ENCODE data around the gene SLC3A2.
"Not testable (repeated sequence)": the region's sequence is repeated elsewhere in the genome, so short reads cannot be mapped to it uniquely, and the experiment has no call there.

Gene SLC3A2

DNA sequence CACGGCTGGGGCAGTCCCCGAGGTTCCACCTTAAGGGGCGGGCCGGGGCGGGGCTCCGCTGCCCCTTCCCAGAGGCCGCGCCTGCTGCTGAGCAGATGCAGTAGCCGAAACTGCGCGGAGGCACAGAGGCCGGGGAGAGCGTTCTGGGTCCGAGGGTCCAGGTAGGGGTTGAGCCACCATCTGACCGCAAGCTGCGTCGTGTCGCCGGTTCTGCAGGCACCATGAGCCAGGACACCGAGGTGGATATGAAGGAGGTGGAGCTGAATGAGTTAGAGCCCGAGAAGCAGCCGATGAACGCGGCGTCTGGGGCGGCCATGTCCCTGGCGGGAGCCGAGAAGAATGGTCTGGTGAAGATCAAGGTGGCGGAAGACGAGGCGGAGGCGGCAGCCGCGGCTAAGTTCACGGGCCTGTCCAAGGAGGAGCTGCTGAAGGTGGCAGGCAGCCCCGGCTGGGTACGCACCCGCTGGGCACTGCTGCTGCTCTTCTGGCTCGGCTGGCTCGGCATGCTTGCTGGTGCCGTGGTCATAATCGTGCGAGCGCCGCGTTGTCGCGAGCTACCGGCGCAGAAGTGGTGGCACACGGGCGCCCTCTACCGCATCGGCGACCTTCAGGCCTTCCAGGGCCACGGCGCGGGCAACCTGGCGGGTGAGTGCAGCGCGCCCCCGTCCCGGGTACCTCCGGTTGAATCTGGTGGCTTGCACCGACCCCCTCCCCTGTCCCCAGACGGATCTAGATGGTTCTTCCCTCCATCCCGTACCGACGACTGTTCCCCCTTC lies at the start of gene SLC3A2:
Gene SLC3A2, plus strand, starts transcription at position 94 of the 776 bp plus-strand sequence. Its CDS starts 128 bp downstream, at position 222.
- Histone ChIP-seq H3K4me3 (ENCODE audit: low read depth, low read length) (peak within 1 kb of the TSS; percentile 98), H3K9ac (ENCODE audit: low read depth, low read length) (peak within 1 kb of the TSS; percentile 98), H3K4me1 (ENCODE audit: control insufficient read depth, insufficient read depth, low read length) (peaks cover 19% of the 10 kb centered on the region), H3K9me3 (ENCODE audit: control insufficient read depth, insufficient read depth, low read length) (no peaks in the 10 kb centered on the region), H3K36me3 (ENCODE audit: control insufficient read depth, insufficient read depth, low read length) (peaks cover 66% of the 10 kb centered on the region), H3K27me3 (ENCODE audit: control insufficient read depth, insufficient read depth, low read length) (no peaks in the 10 kb centered on the region)

- peak overlapping the region; percentile 92 for H3K4me3 ChIP-seq (ENCODE audit: low read depth, low read length)
- peaks cover 6% of the 10 kb centered on the region for H3K4me1 ChIP-seq (ENCODE audit: control insufficient read depth, insufficient read depth, low read length)
- H3K27me3 ChIP-seq (ENCODE audit: control insufficient read depth, insufficient read depth, low read length), result no peaks in the 10 kb centered on the region
- peak overlapping the region; percentile 87 for H3K9ac ChIP-seq (ENCODE audit: low read depth, low read length)
- H3K36me3 ChIP-seq (ENCODE audit: control insufficient read depth, insufficient read depth, low read length), result peaks cover 24% of the 10 kb centered on the region
- no peaks in the 10 kb centered on the region for H3K9me3 ChIP-seq (ENCODE audit: control insufficient read depth, insufficient read depth, low read length)
Measured at GRCh38 chr11:62830904-62831519, 49.7 kb upstream of the SLC3A2 start.

DNA sequence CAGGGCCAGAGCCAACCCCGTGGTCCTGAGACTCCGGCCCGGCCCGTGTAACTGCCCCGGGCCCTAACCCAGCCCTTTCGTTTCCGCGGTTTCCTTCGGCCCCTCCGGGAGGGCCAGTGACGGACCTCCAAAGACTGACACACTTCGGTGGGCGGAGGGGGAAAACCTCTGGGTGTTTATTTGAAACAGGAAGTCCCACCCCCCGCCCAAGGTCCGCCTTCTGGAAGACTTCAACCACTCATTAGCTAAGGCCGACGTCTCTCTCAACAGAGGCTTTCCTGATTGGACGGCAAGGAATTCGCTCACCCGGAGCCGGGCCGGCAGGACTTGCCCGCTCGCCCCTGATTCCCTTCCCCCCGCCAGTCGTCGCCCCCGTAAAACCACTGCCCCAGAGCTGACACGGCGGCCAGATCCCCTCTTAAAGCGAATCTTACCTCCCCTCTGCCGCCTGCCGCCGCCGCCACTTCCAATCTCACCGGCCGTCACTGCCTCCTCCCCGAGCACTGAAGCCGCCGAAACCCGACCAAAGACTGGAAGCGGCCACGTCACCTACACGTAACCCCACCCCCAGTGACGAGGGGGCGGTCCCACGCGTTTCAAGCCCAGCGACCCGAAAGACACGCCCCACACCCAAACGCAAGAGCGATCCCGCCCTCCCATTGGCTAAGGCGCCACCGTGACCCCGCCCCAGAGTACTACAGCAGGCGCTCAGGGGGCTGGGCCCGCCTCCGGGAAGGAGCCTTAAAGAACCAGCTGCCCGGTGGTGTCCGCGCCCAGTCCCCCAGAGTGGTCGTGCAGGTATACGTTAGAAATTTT lies 49.0 kb upstream of the SLC3A2 start, which contains the start of gene STX5:
Gene STX5, minus strand, starts transcription at position 532 of the 816 bp plus-strand sequence. CDS start 808 bp downstream, outside the sequence.
- no peaks in the 10 kb centered on the region for H3K9me3 ChIP-seq (ENCODE audit: control insufficient read depth, insufficient read depth, low read length)
- H3K4me3 ChIP-seq (ENCODE audit: low read depth, low read length), result peak within 1 kb of the TSS; percentile 92
- H3K4me1 ChIP-seq (ENCODE audit: control insufficient read depth, insufficient read depth, low read length), result peaks cover 6% of the 10 kb centered on the region
- H3K27me3 ChIP-seq (ENCODE audit: control insufficient read depth, insufficient read depth, low read length), result no peaks in the 10 kb centered on the region
- H3K36me3 ChIP-seq (ENCODE audit: control insufficient read depth, insufficient read depth, low read length), result peaks cover 27% of the 10 kb centered on the region
- H3K9ac ChIP-seq (ENCODE audit: low read depth, low read length), result peak within 1 kb of the TSS; percentile 92

DNA sequence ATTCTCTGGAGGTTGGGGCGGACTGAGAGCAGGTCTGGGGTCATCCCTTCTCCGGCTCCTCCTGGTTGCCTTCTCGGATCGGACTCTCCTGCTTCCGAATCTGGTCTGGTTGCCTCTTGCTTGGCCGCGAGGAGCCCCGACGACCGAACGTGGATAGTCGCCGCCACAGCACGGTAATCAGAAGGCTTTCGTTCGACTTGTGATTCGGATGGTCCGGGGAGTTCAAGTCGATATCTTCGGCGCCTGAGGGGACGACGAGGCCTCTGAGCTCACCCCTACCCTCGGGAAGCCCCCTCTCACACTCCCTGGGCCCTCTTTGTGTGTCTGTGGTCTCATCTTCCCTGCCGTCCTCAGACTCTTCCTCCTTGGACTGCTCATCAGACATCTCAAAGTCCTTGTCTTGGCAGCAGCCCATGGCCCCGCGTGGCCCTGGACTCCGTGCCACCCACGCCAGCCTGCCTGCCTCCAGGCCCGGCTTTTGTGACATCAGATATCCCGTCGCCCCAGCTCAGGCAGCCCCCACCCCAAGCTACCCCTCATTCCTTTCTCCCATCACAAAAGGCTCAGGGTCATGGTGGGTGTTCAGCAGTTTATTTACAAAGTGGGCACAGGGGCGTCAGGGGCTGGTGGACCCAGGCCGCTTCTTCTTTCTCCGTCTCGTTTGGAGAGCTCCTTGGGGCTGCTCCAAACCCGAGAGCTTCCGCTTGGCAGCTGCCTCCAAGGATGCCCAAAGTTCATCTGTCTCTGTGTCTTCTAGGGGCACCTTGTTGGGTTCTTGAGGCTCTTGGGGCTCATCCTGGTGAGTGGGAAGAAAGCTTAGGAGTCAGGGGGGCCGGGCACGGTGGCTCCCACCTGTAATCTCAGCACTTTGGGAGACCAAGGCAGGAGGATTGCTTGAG lies 48.1 kb upstream of the SLC3A2 start, which contains the start of gene TEX54:
Gene TEX54, minus strand, starts transcription at position 506 of the 899 bp plus-strand sequence.
- Histone ChIP-seq H3K4me1 (ENCODE audit: control insufficient read depth, insufficient read depth, low read length) (peaks cover 6% of the 10 kb centered on the region), H3K4me3 (ENCODE audit: low read depth, low read length) (peak within 1 kb of the TSS; percentile 92), H3K9me3 (ENCODE audit: control insufficient read depth, insufficient read depth, low read length) (no peaks in the 10 kb centered on the region), H3K36me3 (ENCODE audit: control insufficient read depth, insufficient read depth, low read length) (peaks cover 23% of the 10 kb centered on the region), H3K9ac (ENCODE audit: low read depth, low read length) (peak within 1 kb of the TSS; percentile 92), H3K27me3 (ENCODE audit: control insufficient read depth, insufficient read depth, low read length) (no peaks in the 10 kb centered on the region)

GRCh38 chr11:62835336-62835735 lies 45.4 kb upstream of the SLC3A2 start:
- Histone ChIP-seq H3K36me3 (ENCODE audit: control insufficient read depth, insufficient read depth, low read length) (peaks cover 22% of the 10 kb centered on the region), H3K9ac (ENCODE audit: low read depth, low read length) (no peak overlapping the region), H3K27me3 (ENCODE audit: control insufficient read depth, insufficient read depth, low read length) (no peaks in the 10 kb centered on the region)

GRCh38 chr11:62839050-62839945 lies 41.4 kb upstream of the SLC3A2 start, which contains the start of gene WDR74:
Gene WDR74 (minus strand): TSS chr11:62839590. CDS start chr11:62839570, 20 bp downstream.
- peak within 1 kb of the TSS; percentile 99 for H3K4me3 ChIP-seq (ENCODE audit: low read depth, low read length)
- peak within 1 kb of the TSS; percentile 90 for H3K9ac ChIP-seq (ENCODE audit: low read depth, low read length)
- no peaks in the 10 kb centered on the region for H3K4me1 ChIP-seq (ENCODE audit: control insufficient read depth, insufficient read depth, low read length)
- no peaks in the 10 kb centered on the region for H3K27me3 ChIP-seq (ENCODE audit: control insufficient read depth, insufficient read depth, low read length)
- H3K9me3 ChIP-seq (ENCODE audit: control insufficient read depth, insufficient read depth, low read length), result no peaks in the 10 kb centered on the region
- peaks cover 19% of the 10 kb centered on the region for H3K36me3 ChIP-seq (ENCODE audit: control insufficient read depth, insufficient read depth, low read length)

More at GRCh38 chr11:62835336-62835735, 45.4 kb upstream of the SLC3A2 start:
- H3K4me1 ChIP-seq (ENCODE audit: control insufficient read depth, insufficient read depth, low read length), result peaks cover 4% of the 10 kb centered on the region
- no peak overlapping the region for H3K4me3 ChIP-seq (ENCODE audit: low read depth, low read length)
- no peaks in the 10 kb centered on the region for H3K9me3 ChIP-seq (ENCODE audit: control insufficient read depth, insufficient read depth, low read length)

- not testable (repeated sequence) for H3K9me3 ChIP-seq (ENCODE audit: control insufficient read depth, insufficient read depth, low read length); H3K36me3 ChIP-seq (ENCODE audit: control insufficient read depth, insufficient read depth, low read length)
- peak overlapping the region; percentile 99 for H3K4me3 ChIP-seq (ENCODE audit: low read depth, low read length)
Measured at GRCh38 chr11:62840721-62841360, 39.9 kb upstream of the SLC3A2 start.

GRCh38 chr11:62841361-62842170 lies 39.1 kb upstream of the SLC3A2 start:
- peak overlapping the region; percentile 58 for H3K4me3 ChIP-seq (ENCODE audit: low read depth, low read length)
- no peaks in the 10 kb centered on the region for H3K4me1 ChIP-seq (ENCODE audit: control insufficient read depth, insufficient read depth, low read length)
- no peaks in the 10 kb centered on the region for H3K27me3 ChIP-seq (ENCODE audit: control insufficient read depth, insufficient read depth, low read length)

More at GRCh38 chr11:62840721-62841360, 39.9 kb upstream of the SLC3A2 start:
- H3K4me1 ChIP-seq (ENCODE audit: control insufficient read depth, insufficient read depth, low read length); H3K27me3 ChIP-seq (ENCODE audit: control insufficient read depth, insufficient read depth, low read length): not testable (repeated sequence)
- H3K9ac ChIP-seq (ENCODE audit: low read depth, low read length), result peak overlapping the region; percentile 71

GRCh38 chr11:62842171-62842741 lies 38.4 kb upstream of the SLC3A2 start:
- Histone ChIP-seq H3K36me3 (ENCODE audit: control insufficient read depth, insufficient read depth, low read length) (peaks cover 3% of the 10 kb centered on the region), H3K4me3 (ENCODE audit: low read depth, low read length) (peak overlapping the region; percentile 58), H3K4me1 (ENCODE audit: control insufficient read depth, insufficient read depth, low read length) (no peaks in the 10 kb centered on the region), H3K9me3 (ENCODE audit: control insufficient read depth, insufficient read depth, low read length) (no peaks in the 10 kb centered on the region), H3K27me3 (ENCODE audit: control insufficient read depth, insufficient read depth, low read length) (no peaks in the 10 kb centered on the region), H3K9ac (ENCODE audit: low read depth, low read length) (peak overlapping the region; percentile 87)

More at GRCh38 chr11:62841361-62842170, 39.1 kb upstream of the SLC3A2 start:
- no peaks in the 10 kb centered on the region for H3K9me3 ChIP-seq (ENCODE audit: control insufficient read depth, insufficient read depth, low read length)
- H3K36me3 ChIP-seq (ENCODE audit: control insufficient read depth, insufficient read depth, low read length), result peaks cover 3% of the 10 kb centered on the region
- peak overlapping the region; percentile 87 for H3K9ac ChIP-seq (ENCODE audit: low read depth, low read length)
